ENCODE measurements around the gene DCAF10.

Gene DCAF10

GRCh38 chr9:37910271-37910670 is 109.7 kb downstream of the DCAF10 start:
- no peak for DNase-seq

GRCh38 chr9:37911271-37911681 is 110.7 kb downstream of the DCAF10 start:
- no peak for DNase-seq

GRCh38 chr9:37913480-37914153 is 113.0 kb downstream of the DCAF10 start:
- DNase-seq = peak; percentile 49

GRCh38 chr9:37914154-37914551 is 113.6 kb downstream of the DCAF10 start:
- DNase-seq = no peak

- DNase-seq = no peak
Observed at GRCh38 chr9:37914701-37915358, 114.2 kb downstream of the DCAF10 start.

- DNase-seq = no peak
Observed at GRCh38 chr9:37915911-37916470, 115.4 kb downstream of the DCAF10 start.

- DNase-seq = no peak
Observed at GRCh38 chr9:37916471-37917312, 116.1 kb downstream of the DCAF10 start.

All from DMS79 treated with DMSO at 0.1 percent for 48 hours (cell line).